Activated CD4-positive, alpha-beta T cell treated with anti-CD3 and anti-CD28 coated beads for 48 hours (primary cell): Measurements from ENCODE around the gene RRN3.
"Not testable (repeated sequence)": the region's sequence is repeated elsewhere in the genome, so short reads cannot be mapped to it uniquely, and the experiment has no call there.

Experiments used
- DNase-seq: peaks from one replicate; pipeline ENCODE4 v3.0.0-alpha.2; 2020

Gene RRN3

DNA sequence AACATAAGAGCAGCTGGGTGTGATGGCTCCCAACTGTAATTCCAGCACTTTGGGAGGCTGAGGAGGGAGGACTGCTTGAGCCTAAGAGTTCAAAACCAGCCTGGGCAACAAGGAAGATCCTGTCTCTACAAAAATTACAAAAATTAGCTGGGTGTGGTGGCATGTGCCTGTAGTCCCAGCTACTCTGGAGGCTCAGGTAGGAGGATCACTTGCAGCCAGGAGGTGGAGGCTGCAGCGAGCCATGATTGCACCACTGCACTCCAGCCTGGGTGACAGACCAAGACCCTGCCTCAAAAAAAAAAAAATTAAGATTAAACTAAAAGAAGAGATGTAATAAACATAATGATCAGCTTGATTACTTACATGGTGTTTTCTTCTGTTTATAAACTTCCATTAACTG is 43.6 kb downstream of the RRN3 start:
- DNase-seq, result not testable (repeated sequence)

DNA sequence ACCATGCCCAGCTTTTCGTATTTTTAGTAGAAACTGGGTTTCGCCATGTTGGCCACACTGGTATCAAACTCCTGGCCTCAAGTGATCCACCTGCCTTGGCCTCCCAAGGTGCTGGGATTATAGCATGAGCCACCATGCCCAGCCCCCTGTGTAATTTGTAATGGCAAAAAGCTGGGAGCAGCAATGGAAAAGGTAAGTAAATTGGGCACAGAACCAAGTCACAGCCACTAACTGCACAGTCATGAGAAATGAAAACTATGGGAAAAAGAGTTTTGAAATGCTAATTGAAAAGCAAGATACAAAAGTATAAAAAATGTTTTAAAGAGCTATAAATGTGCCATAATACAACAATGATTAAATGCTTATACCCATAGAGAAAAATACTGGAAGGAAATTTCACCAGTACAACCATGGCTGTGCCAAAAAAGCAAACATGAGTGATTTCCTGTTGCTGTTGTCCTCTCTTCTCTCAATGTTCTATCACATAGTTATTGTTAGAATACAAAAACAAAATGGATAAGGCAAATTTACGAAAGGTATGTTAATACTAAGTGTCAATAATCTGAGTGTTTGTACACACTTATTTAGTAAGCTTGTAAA is 44.4 kb downstream of the RRN3 start:
- DNase-seq, result no peak

DNA sequence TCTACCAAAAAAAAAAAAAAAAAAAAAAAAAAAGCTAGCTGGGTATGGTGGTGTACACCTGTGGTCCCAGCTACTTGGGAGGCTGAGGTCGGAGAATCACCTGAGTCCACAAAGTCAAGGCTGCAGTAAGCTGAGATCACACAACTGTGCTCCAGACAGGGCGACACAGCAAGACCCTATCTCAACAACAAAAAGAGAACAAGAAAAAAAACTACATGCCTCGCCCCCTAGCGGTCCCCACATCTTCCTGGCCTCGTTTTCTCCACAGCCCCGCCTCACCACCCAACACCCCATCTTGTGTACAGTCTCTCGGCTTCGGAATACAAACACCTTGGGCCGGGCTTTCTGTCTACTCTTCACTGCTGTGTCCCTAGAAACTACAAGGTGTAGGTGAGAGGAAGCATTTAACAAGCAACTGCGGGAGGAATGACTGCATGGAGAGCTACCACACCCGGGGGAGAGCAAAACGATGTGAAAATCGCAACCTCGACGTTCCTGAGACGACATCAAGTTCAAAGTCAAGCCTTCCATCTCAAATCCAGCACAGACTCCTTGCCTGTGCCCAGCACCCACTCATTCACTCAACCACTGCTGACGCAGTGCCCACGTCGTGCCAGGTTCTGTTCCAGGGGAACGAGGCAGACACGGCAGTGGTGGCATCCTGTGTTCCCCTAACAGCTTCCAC is 47.2 kb downstream of the RRN3 start:
- no peak for DNase-seq

DNA sequence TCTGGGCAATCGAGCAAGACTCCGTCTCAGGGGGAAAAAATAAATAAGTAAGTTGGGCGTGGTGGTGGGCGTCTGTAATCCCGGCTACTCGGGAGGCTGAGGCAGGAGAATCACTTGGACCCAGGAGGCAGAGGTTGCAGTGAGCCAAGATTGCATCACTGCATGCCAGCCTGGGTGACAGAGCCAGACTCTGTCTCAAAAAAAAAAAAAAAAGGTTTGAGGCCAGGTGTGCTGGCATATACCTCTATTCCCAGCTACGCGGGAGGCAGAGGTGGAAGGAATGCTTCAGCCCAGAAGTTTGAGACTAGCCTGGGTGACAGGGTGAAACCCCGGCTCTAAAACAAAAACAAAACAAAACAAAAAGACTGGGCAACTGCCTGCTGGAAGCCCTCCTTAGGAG is 48.8 kb downstream of the RRN3 start:
- DNase-seq, result not testable (repeated sequence)

DNA sequence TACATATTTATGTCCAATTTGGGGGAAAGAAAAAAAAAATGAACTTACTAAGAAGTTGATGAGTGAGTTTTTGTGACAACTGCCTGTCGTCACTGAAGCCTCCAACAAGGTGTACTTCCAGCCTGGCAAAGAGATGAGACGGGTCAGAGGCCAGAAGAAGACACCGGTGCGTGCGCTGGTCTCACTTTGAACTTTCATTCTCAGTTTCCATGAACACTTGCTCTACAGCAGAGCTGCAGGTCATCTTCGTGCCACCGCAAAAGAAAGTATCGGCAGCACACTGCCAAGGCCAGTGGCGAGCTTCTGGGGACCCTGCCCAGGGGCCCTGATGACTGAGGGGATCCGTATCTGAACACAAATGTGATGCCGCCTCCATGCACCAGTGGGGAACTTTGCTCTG is 49.8 kb downstream of the RRN3 start:
- DNase-seq, result no peak

DNA sequence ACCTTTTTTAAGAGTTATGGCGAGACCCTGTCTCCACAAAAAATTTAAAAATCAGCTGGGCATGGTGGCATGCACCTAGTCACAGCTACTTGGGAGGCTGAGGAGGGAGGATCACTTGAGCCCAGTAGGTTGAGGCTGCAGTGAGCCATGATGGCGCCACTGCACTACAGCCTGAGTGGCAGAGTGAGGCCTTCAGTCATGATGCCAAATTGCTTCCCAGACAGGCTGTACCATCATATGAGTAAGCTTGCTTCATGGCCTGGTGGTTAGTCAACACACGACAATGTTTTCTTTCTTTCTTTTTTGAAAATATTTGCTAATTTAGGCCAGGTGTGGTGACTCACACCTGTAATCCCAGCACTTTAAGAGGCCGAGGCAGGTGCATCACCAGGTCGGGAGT is 50.7 kb downstream of the RRN3 start:
- DNase-seq, result no peak

DNA sequence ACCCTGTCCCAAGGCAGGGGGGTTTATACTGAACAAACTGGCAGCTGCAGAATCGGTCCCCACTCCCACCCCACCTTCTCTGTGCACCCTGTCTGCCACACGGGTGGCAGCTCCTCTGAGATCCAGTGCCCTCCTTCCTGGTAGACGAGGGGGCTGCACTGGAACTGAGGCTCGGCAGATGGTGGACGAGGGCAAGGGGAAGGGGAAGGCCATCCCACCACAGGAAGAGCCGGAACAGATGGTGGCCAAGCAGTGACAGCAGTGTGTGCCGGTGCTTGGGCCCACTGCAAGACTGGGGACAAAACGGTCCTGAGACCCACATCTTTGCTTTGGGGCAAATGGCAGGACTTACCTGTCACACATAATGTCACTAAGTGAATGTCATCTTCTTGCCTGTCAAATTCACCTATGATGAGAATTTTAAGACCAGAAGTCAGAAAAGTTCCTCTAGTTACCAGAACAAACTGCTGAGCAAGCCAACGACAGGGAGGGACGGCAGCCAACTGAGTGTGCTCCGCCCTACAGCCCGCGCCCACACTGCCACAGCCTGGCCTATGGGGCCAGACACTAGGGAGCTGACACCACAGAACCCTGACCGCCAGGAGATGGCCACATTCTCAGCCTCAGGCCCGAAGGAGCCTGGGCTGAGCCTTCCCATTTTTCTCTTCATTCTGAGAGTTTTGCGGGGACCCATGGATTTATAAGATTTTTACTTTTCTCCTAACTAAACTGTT is 52.6 kb downstream of the RRN3 start:
- DNase-seq, result no peak

DNA sequence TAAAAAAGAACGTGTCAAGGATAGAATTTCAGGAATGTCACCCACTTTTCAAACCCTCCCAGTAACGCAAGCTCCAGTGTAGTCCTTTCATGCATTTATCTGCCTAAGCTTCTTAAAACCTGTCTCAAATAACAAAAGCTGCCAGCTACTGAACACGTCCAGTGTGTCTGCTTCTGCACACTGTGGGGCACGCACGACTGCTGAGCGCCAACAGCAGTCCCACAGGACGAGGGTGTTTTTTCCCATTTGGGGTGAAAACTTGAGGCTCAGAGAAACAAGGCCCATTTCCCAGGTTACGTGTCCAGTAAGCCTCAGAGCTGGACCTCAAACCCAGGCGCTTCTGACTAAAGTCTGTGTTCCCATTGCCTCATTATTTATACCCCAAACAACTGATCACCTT is 55.4 kb downstream of the RRN3 start:
- no peak for DNase-seq

DNA sequence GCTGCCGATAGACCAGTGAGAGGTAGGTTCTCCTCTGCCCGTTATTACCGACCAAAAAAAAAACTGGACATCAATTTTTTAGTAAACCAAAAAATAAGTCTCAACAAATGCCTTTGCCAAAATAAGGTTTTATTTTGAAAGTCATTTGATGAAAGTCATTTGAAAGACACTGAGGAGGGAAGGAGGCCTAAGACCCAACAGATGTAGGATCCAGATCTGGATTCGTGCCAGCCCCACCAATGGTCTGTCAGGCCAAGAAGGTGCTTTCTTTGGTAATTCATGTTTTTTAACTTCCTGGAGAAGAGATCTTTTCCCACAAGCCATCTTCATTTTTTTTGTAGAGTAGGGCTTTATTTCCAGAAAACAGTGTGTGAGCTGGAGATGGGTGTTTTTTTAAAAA is 56.3 kb downstream of the RRN3 start:
- DNase-seq, result no peak

DNA sequence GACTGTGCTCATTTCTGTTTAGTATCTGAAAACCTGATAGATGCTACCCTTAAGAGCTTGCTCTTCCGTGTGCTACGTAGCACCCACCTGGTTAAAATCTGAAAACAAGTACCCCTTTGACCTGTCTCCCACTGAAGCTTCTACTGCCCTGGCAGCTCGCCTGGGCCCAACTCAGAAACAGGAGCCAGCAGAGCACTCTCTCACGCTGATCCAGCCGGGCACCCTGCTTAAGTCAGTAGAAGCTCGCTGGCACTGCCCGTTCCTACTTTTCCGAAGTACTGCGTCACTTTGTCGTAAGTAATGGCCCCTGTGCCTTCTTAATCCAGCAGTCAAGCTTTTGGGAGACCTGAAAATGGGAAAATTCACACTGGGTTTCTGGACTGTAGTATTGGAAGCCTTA is 57.1 kb downstream of the RRN3 start:
- no peak for DNase-seq

DNA sequence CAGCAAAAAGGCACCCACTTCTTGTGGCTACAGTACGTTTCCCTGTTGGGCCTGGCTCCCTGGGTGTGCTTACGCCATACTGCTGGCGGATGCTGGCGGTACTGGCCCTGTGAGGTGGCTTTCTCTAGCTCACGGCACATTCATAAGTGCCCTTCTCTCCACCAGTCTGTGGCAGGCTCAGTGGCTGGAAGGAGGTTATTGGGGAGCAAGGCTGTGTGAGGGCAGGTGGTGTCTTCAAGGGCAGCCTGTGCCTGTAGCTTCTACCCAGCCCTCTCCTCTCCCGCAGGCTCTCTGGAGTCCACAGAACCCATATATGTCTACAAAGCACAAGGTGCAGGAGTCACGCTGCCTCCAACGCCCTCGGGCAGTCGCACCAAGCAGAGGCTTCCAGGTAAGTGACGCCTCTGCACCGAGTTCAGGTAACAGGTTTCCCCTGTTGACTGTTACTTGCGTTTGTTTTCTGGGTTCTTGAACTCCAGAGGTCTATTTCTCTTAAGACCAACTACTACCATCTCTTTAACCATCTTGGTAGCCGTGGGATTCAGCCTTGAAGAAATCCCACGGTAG is 58.8 kb downstream of the RRN3 start:
- DNase-seq, result no peak

DNA sequence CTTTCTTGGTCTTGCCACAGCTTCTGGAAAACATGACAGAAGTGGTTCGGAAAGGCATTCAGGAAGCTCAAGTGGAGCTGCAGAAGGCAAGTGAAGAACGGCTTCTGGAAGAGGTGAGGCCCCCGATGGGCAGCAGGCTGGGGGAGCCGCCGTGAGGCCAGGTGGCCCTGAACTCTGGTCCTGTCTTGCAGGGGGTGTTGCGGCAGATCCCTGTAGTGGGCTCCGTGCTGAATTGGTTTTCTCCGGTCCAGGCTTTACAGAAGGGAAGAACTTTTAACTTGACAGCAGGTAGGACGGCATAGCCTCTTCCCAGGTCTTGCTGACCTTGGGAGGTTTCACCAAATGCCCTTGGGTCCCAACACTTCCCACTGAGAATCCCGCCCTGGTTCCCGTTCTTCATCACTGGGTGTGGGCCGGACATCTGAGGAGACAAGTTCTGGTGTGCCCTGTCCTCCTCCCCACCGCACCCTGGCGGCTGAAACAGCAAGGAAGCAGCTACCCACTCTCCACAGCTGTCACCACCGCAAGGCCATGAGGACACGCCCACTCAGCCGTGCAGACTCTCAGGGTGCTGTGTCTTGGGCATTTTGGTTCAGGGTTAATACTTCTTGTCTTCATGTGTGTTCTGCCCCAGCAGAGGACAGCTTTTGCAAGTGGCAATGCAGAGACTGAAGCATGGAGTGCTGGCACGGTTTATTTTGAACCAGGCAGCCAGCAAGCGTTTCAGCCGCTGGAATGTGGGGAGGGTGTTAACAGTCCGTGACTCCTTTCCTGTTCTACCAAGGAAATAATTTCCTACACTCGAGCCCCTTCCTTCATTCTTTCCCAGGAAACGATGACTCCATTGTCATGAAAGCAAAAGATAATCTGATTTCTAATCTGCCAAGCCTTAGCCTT is 59.6 kb downstream of the RRN3 start:
- no peak for DNase-seq

DNA sequence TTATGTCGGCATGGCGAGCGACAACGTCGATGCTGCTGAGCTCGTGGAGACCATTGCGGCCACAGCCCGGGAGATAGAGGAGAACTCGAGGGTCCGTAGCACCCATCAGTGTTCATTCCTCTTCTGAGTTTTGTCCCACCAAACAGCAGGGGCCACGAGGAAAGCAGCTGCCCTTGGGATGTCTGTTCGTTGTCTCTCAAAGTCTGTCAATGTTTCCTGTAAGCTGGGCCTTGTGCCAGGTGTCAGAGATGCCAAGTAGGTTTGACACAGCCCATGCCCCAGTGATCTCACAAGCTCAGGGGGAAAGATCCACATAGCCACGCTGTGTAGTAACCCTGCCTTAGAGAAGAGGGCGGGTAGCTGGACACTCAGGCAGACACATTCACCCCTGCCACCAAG is 60.8 kb downstream of the RRN3 start:
- no peak for DNase-seq

DNA sequence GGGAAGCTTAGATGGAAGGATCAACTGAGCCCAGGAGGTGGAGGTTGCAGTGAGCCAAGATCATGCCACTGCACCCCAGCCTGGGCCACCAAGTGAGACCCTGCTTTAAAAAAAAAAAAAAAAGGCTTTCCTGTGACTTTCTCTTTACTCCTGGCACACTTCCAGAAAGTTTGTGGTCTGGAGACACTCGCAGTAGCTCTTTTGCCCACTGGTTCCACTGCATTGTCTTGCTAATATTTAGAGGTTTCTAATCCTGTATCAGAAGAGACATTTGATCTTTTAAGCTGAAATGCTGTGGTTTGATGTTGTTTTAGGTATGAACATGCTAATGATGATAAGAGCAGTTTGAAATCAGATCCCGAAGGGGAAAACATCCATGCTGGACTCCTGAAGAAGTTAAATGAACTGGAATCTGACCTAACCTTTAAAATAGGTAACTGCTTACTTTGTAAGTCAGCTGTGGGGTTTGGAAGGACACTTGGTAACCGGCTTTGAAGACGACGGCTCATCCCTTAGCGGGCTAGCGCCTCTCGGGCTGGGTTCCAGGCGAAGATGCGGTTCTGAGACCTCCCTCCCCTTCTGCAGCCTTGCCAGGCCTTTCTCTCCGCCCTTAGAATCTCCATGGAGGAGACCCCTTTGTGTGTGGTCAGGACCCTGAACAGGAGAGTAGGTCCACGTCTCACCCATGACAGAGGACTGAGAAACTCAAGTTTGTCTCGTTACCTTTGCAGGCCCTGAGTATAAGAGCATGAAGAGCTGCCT is 61.3 kb downstream of the RRN3 start:
- DNase-seq, result no peak

DNA sequence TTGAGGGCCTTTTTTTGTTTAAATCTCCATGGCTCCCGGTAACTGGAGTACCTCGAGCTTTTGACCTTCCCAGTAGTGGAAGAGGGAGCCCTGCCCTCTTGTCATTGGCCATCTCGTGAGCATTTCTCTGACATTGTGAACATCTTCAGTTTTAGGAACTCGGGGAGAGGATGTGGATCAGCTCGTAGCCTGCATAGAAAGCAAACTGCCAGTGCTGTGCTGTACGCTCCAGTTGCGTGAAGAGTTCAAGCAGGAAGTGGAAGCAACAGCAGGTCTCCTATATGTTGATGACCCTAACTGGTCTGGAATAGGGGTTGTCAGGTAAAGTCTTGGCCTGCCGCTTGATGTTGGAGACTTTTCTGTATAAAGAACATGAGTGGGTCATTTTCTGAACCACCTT is 62.5 kb downstream of the RRN3 start:
- no peak for DNase-seq

DNA sequence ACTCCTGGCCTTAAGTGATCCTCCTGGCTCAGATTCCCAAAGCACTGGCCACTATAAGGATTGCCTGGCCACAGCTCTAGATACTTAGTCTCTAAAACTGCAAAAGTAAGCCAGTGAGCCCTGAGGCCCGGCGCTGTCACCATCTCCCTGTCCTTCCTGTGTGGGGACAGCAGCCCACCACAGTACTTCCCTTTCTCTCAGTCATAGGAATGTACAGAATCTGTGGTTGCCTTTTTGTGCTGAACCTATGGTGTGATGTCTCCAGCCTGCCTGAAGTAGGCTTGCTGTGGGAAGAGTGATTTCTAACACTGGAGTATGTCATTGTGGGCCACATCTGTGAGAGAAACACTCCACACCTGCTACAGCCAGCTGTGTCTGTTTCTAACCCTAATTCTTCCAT is 62.9 kb downstream of the RRN3 start:
- no peak for DNase-seq

DNA sequence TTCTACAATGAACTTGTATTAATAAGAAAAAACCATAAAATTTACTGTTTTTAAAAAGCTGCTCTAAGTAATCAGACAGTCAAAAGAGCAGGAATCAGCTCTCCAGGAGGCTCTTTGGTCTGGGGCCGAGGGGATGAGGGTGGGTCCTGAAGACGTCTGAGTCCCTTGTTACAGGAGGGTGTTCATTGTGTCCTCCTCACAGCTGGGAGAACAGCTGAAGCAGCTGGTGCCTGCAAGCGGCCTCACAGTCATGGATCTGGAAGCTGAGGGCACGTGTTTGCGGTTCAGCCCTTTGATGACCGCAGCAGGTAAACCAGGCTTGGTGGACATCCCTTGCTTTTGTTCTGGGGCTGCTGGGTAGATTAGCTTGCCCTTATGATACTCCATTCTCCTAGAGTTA is 64.3 kb downstream of the RRN3 start:
- not testable (repeated sequence) for DNase-seq

DNA sequence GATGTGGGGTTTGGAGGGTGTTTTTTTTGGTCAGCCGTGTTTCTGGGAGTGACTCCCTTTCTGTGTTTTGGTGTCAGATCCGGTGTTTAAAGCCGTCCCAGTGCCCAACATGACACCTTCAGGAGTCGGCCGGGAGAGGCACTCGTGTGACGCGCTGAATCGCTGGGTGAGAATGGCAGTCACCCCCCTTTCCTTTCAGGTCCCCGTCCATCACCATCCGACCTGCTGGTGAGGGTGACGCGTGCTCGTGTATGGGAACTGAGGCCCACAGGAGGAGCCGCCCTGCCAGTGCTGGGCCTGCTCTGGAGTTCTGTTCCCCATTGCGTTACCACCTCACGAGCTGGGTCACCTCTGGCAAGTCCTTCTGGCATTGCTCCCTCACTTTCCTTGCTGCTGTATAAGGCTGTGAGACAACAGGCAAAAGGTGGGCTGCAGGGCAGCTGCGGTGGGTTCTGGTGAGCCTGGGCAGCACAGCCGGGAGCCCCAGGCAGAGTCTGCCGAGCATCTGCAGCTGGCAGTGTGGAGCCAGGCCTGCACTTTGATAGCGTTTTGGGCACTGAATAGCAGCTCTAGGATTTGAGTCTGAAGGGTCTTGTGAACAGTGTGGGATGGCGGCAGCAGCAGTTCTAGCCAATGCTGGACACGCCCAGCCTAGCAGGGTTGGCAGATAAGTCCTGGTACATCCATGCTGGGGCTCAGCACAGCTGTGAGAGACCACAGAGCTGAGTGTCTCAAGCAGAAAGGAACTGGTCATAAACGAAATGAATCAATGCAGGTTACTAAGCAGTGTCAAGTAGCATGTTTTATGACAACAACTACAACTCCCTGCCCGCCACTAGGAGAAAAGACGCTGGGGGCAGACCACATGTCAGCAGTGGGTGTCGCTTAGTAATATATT is 65.0 kb downstream of the RRN3 start:
- not testable (repeated sequence) for DNase-seq

DNA sequence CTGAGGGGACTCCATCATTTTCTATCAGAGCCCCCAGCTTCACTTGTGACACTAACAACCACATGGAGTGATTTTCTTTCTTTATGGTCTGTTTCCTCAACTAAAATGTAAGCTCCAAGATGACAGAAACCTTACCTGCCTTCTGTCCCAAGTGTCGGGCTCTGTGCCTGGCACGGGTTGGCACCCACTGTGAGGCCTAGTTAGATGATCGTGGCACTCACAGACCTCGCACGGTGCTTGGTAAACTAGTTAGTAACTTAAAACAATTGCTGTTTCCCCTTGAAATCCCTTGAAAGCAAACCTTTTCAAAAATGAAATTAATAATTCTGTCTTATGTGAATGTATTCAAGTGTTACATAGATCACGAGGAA is 65.7 kb downstream of the RRN3 start:
- DNase-seq, result not testable (repeated sequence)

DNA sequence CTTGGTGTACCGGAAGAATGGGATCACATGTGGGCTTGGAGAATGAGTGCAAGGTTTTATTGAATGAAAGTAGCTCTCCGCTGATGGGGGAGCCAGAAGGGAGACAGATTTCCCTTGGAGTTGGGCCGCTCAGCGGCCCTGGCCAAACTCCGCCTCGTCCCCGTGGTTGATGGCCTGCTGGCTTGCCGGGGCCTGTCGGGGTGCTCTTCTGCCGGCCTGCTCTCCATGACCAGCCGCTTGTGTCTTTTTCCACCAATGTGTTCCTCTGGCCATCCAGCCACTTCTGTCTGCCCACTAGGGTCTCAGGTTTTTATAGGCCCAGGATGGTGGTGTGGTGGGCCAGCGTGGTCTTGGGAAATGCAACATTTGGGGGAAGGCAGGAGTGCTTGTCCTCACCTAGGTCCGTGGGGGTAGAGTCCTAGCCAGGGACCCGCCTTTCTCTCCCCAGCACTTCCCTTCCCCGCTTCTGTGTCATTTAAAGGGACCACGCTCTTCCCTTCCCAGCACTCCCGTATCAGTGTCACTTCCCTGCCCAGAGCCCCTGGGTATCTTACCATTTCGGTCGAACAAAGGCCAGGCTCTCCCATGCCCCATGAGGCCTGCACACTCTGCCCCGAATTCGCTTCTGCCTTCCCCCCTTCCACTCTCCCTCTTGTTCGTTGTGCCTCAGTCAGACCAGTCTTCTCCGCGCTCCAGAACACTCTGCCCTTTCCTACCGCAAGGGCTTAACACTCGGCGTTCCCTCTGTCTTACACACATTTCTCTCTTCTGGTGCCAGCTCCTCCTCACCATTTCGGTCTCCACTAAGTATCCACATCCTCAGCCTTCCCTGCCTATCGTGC is 66.3 kb downstream of the RRN3 start:
- DNase-seq, result not testable (repeated sequence)
